Measurements from ENCODE around the gene CCDC12.

Gene CCDC12

DNA sequence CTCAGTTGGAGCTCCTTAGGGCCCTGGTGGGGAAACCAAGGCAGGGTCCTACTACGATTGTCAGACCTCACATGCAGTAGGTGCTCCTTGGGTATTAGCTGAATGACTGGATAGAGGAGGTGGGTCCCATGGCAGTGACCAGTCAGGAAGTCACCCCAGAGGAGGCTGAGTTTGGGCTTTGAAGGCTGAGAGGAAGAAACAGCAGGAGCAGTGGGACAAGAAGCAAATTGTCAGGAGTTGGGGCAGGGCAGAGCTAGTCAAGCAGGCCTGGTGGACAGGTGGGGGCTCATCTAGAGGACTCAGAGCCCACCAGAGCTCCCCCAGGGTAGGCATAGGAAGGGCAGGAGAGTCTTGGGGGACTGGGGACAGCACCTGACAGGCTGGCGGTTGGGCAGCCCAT is 6.0 kb upstream of the CCDC12 start:
- no peak for ATAC-seq
- TF ChIP-seq SNAI2 (CRISPR knock-in tag; IDR thresholded peaks at IDR 0.05): no peak
- no peak for TF ChIP-seq PPARA (CRISPR knock-in tag; IDR thresholded peaks at IDR 0.05; ENCODE audit: borderline replicate concordance)
- TF ChIP-seq ZNF8 (CRISPR knock-in tag; IDR thresholded peaks at IDR 0.05): no peak
- TF ChIP-seq RARB (CRISPR knock-in tag; IDR thresholded peaks at IDR 0.05): no peak

DNA sequence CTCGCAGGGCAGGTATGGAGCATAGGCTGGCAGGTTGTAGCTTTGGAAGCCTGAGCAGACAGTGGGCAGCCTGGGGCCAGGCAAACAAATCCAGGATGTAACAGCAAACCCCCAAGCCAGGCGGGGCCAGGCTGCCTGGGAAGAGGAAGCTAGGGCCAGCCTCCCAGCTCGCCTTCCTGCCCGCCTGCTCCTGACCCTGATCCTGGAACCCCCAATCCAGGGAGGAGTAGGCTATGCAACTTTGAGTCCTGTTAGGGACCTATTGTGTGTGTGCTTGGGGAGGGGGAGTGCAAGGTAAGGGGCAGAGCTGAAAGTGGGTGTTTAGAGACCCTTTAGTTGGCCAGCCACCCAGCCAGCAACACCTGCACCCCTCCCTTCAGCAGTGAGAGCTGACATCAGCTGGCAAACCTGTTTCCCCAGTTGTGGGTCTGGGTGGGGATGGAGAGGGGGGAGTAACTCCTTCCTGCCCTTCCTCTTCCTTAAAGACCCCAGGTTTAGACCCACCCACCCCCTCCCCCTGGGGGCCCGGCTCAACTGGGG is 5.5 kb upstream of the CCDC12 start:
- TF ChIP-seq TOX (CRISPR knock-in tag; IDR thresholded peaks at IDR 0.05; ENCODE audit: borderline replicate concordance) (no peak), ESRRG (CRISPR knock-in tag; IDR thresholded peaks at IDR 0.05) (no peak), BACH2 (CRISPR knock-in tag; IDR thresholded peaks at IDR 0.05; ENCODE audit: borderline replicate concordance) (no peak), ZC3H10 (CRISPR knock-in tag; IDR thresholded peaks at IDR 0.05) (no peak), ZFP30 (CRISPR knock-in tag; IDR thresholded peaks at IDR 0.05) (no peak), GLIS3 (CRISPR knock-in tag; IDR thresholded peaks at IDR 0.05) (no peak), PPARA (CRISPR knock-in tag; IDR thresholded peaks at IDR 0.05; ENCODE audit: borderline replicate concordance) (no peak), CSDC2 (CRISPR knock-in tag; IDR thresholded peaks at IDR 0.05) (no peak)
- TF ChIP-seq, protein P1, sequence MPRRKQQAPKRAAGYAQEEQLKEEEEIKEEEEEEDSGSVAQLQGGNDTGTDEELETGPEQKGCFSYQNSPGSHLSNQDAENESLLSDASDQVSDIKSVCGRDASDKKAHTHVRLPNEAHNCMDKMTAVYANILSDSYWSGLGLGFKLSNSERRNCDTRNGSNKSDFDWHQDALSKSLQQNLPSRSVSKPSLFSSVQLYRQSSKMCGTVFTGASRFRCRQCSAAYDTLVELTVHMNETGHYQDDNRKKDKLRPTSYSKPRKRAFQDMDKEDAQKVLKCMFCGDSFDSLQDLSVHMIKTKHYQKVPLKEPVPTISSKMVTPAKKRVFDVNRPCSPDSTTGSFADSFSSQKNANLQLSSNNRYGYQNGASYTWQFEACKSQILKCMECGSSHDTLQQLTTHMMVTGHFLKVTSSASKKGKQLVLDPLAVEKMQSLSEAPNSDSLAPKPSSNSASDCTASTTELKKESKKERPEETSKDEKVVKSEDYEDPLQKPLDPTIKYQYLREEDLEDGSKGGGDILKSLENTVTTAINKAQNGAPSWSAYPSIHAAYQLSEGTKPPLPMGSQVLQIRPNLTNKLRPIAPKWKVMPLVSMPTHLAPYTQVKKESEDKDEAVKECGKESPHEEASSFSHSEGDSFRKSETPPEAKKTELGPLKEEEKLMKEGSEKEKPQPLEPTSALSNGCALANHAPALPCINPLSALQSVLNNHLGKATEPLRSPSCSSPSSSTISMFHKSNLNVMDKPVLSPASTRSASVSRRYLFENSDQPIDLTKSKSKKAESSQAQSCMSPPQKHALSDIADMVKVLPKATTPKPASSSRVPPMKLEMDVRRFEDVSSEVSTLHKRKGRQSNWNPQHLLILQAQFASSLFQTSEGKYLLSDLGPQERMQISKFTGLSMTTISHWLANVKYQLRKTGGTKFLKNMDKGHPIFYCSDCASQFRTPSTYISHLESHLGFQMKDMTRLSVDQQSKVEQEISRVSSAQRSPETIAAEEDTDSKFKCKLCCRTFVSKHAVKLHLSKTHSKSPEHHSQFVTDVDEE (CRISPR knock-in tag; IDR thresholded peaks at IDR 0.05): no peak
- ATAC-seq: no peak

DNA sequence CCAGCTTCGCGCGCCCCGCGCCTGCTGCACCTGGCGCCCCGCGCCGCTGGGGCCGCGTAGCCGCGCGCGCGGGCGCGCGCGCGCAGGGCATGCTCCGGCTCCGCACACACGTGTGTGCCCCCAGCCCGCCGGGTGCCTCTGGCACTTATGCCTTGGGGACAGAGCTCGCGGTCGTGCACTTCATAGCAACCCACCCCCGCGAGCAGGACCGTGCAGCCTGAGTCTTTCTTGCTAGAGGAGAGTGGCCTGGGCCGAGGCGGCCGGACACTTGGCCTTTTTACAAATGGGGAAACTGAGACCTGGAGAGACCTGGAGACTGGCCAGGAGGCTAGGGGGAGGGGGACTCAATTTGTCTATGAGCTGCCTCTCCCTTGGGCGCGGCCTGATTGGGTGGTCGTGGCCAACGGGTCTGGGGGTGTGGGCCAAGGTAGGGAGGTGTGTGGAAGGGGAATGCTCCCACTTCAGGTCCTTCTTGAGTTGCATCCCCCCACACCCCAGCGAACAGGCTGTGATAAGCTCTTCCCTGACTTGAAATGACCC is 3.5 kb upstream of the CCDC12 start:
- no peak for ATAC-seq
- no peak for TF ChIP-seq ZC3H10 (CRISPR knock-in tag; IDR thresholded peaks at IDR 0.05)
- TF ChIP-seq ISL1 (CRISPR knock-in tag; IDR thresholded peaks at IDR 0.05): no peak
- TF ChIP-seq TCF4 (CRISPR knock-in tag; IDR thresholded peaks at IDR 0.05; ENCODE audit: borderline replicate concordance): no peak
- TF ChIP-seq OSR1 (CRISPR knock-in tag; IDR thresholded peaks at IDR 0.05): no peak
- no peak for TF ChIP-seq TOX (CRISPR knock-in tag; IDR thresholded peaks at IDR 0.05; ENCODE audit: borderline replicate concordance)
- TF ChIP-seq ZNF565 (CRISPR knock-in tag; conservative IDR thresholded peaks at IDR 0.05; ENCODE audit: low read depth): no peak

DNA sequence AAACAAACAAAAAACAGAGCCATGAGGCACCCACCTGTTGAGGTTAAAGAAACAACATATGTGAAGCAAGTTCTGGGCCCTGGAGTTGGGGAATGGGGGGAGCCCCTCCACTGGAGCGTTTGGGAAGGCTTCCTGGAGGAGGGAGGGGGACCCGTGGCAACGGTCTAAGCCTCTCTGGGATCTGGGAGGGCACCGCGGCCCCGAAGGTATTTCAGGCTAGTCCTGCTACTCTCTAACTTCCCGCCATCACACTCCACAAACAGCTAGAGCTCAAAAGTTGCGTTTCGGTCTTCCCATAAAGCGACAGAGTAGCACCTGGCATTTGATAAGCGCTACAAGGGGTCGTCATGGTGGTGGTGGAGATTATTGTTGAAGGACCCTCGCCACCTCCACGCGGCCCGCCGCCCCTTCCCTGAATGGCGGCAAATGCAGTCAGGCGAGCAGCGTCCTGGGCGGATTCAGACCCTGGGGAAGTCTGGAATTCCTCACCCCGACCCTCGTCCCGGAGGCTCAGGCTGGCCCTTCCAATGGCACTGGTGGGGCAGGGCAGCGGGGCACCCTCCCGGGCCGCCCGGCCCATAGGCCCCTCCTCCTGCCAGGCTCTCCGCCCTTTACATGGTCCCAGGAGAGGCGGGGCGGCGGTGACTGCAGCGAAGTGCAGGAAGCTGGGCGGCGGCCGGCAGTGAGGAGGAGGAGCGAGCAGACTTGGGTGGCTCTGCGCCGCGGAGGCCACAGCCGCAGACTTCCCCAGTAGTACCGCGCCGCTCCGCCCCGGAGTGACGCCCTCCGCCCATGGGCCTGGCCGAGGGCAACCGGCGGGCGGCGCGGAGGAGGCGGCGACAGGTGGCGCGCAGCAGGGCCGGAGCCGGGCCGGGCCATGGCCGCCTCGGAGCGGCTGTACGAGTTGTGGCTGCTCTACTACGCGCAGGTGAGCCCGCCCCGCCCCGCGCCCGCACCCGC is 2.7 kb upstream of the CCDC12 start, which contains the start of gene NBEAL2:
Gene NBEAL2 (plus strand): TSS at position 682 of the 960 bp plus-strand sequence. CDS start 196 bp downstream, at position 878.
- ATAC-seq: peak; percentile 89

DNA sequence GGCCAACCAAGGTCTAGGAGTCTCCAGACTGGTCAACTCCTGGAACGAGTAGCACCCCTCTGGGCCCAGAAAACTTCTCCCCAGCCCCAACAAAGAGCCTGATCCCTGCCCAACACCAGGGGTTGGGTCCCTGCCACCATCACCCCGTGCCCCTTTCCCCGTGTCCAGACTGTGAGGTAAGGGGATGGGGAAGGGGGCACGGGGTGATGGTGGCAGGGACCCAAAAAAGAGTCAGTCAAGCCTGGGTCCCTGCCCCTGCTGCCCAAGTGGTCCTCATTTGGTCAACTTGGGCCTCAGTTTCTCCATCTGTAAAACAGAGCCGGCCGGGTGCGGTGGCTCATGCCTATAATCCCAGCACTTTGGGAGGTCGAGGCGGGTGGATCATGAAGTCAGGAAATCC is 1.8 kb upstream of the CCDC12 start:
- no peak for ATAC-seq
- TF ChIP-seq TOX (CRISPR knock-in tag; IDR thresholded peaks at IDR 0.05; ENCODE audit: borderline replicate concordance): no peak
- TF ChIP-seq ESRRG (CRISPR knock-in tag; IDR thresholded peaks at IDR 0.05): no peak
- no peak for TF ChIP-seq SNAI2 (CRISPR knock-in tag; IDR thresholded peaks at IDR 0.05)
- TF ChIP-seq TCF4 (CRISPR knock-in tag; IDR thresholded peaks at IDR 0.05; ENCODE audit: borderline replicate concordance): no peak
- no peak for TF ChIP-seq ZC3H10 (CRISPR knock-in tag; IDR thresholded peaks at IDR 0.05)
- no peak for TF ChIP-seq PPARA (CRISPR knock-in tag; IDR thresholded peaks at IDR 0.05; ENCODE audit: borderline replicate concordance)
- TF ChIP-seq, protein P1 (CRISPR knock-in tag; IDR thresholded peaks at IDR 0.05): no peak
- TF ChIP-seq, protein P2, sequence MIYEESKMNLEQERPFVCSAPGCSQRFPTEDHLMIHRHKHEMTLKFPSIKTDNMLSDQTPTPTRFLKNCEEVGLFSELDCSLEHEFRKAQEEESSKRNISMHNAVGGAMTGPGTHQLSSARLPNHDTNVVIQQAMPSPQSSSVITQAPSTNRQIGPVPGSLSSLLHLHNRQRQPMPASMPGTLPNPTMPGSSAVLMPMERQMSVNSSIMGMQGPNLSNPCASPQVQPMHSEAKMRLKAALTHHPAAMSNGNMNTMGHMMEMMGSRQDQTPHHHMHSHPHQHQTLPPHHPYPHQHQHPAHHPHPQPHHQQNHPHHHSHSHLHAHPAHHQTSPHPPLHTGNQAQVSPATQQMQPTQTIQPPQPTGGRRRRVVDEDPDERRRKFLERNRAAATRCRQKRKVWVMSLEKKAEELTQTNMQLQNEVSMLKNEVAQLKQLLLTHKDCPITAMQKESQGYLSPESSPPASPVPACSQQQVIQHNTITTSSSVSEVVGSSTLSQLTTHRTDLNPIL (CRISPR knock-in tag; IDR thresholded peaks at IDR 0.05; ENCODE audit: low read depth): no peak
- TF ChIP-seq CSDC2 (CRISPR knock-in tag; IDR thresholded peaks at IDR 0.05): no peak
- no peak for TF ChIP-seq ARNTL (CRISPR knock-in tag; IDR thresholded peaks at IDR 0.05; ENCODE audit: borderline replicate concordance, low read depth)
- TF ChIP-seq ZNF70 (CRISPR knock-in tag; IDR thresholded peaks at IDR 0.05): no peak
- TF ChIP-seq ZFP3 (CRISPR knock-in tag; IDR thresholded peaks at IDR 0.05): no peak
- no peak for TF ChIP-seq GLIS3 (CRISPR knock-in tag; IDR thresholded peaks at IDR 0.05)
- no peak for TF ChIP-seq RARB (CRISPR knock-in tag; IDR thresholded peaks at IDR 0.05)
- TF ChIP-seq OSR1 (CRISPR knock-in tag; IDR thresholded peaks at IDR 0.05): no peak
- TF ChIP-seq ZFP30 (CRISPR knock-in tag; IDR thresholded peaks at IDR 0.05): no peak
- no peak for TF ChIP-seq ISL1 (CRISPR knock-in tag; IDR thresholded peaks at IDR 0.05)
- TF ChIP-seq BACH2 (CRISPR knock-in tag; IDR thresholded peaks at IDR 0.05; ENCODE audit: borderline replicate concordance): no peak
- no peak for TF ChIP-seq ZNF565 (CRISPR knock-in tag; conservative IDR thresholded peaks at IDR 0.05; ENCODE audit: low read depth)
- TF ChIP-seq ZNF8 (CRISPR knock-in tag; IDR thresholded peaks at IDR 0.05): no peak

More for the DNA sequence above, 2.7 kb upstream of the CCDC12 start, which contains the start of gene NBEAL2:
- TF ChIP-seq ESRRG (CRISPR knock-in tag; IDR thresholded peaks at IDR 0.05) (no peak), ZFP3 (CRISPR knock-in tag; IDR thresholded peaks at IDR 0.05) (0 out of 2 replicates have a peak, but pooled peaks have one; percentile 22)

Data from SK-N-SH treated with all-trans-retinoic acid at 6 μM for 48 hours (cell line).